Effector memory CD8-positive, alpha-beta T cell (primary cell): ENCODE results near the gene HS3ST4.

ENCODE experiments used
- ATAC-seq: fragments of 150-1000 bp; cut with Tn5 transposase; replicated peaks from 2 replicates; pipeline ENCODE4 v1.10.0; 2021; ENCODE audit warnings: mild to moderate bottlenecking, moderate library complexity
- DNase-seq, 3 experiments: peaks; one replicate each; pipeline ENCODE4 v3.0.0; 2021
- H3K27ac Mint-ChIP-seq, 2 donors: one replicate each; pipeline ENCODE4 v1.8.0; 2022; ENCODE audit warnings: mild to moderate bottlenecking in 2 of 2, mixed read lengths in 2 of 2, moderate library complexity in 2 of 2
- H3K27me3 Mint-ChIP-seq, 2 donors: one replicate each; pipeline ENCODE4 v1.8.0; 2022; ENCODE audit warnings: mixed read lengths in 2 of 2
- H3K36me3 Mint-ChIP-seq: one replicate; pipeline ENCODE4 v1.8.0; 2022; ENCODE audit warnings: mild to moderate bottlenecking, moderate library complexity, mixed read lengths; ENCODE audit not compliant: insufficient read depth
- H3K4me1 Mint-ChIP-seq, 2 donors: one replicate each; pipeline ENCODE4 v1.8.0; 2022; ENCODE audit warnings: low read depth in 2 of 2, mixed read lengths in 2 of 2
- H3K4me3 Mint-ChIP-seq, 2 donors: one replicate each; pipeline ENCODE4 v1.8.0; 2022; ENCODE audit warnings: mild to moderate bottlenecking in 2 of 2, mixed read lengths in 2 of 2, moderate library complexity in 2 of 2
- H3K9me3 Mint-ChIP-seq, 2 donors: one replicate each; pipeline ENCODE4 v1.8.0; 2022; ENCODE audit warnings: mixed read lengths in 2 of 2

HS3ST4 gene

GRCh38 chr16:25812215-25812614, 120.5 kb downstream of the HS3ST4 start:
- peaks cover 55 to 68% of the 10 kb centered on the region in 2 donors for H3K27me3 Mint-ChIP-seq

GRCh38 chr16:25817295-25817694, 125.5 kb downstream of the HS3ST4 start:
- Mint-ChIP-seq H3K4me1 (no peaks in the 10 kb centered on the region), H3K9me3 (peaks cover 0 to 1% of the 10 kb centered on the region in 2 donors), H3K36me3 (no peaks in the 10 kb centered on the region), H3K27me3 (peaks cover 29 to 37% of the 10 kb centered on the region in 2 donors), H3K4me3 (no peak overlapping the region), H3K27ac (no peak overlapping the region)
- no peak for DNase-seq
- ATAC-seq = no peak

More at GRCh38 chr16:25812215-25812614, 120.5 kb downstream of the HS3ST4 start:
- peaks cover 0 to 1% of the 10 kb centered on the region in 2 donors for H3K9me3 Mint-ChIP-seq
- no peaks in the 10 kb centered on the region for H3K36me3 Mint-ChIP-seq
- H3K4me3 Mint-ChIP-seq = no peak overlapping the region
- DNase-seq (no peak), ATAC-seq (no peak)
- no peak overlapping the region for H3K27ac Mint-ChIP-seq
- H3K4me1 Mint-ChIP-seq = no peaks in the 10 kb centered on the region

GRCh38 chr16:25817876-25818275, 126.1 kb downstream of the HS3ST4 start:
- no peaks in the 10 kb centered on the region for H3K4me1 Mint-ChIP-seq
- ATAC-seq (no peak), DNase-seq (no peak)
- H3K36me3 Mint-ChIP-seq = no peaks in the 10 kb centered on the region
- H3K27me3 Mint-ChIP-seq = peaks cover 23 to 31% of the 10 kb centered on the region in 2 donors
- H3K27ac Mint-ChIP-seq = no peak overlapping the region
- peaks cover 0 to 1% of the 10 kb centered on the region in 2 donors for H3K9me3 Mint-ChIP-seq
- no peak overlapping the region for H3K4me3 Mint-ChIP-seq

- Mint-ChIP-seq H3K4me3 (no peak overlapping the region), H3K4me1 (no peaks in the 10 kb centered on the region), H3K27ac (no peak overlapping the region), H3K36me3 (no peaks in the 10 kb centered on the region), H3K9me3 (no peaks in the 10 kb centered on the region), H3K27me3 (peaks cover 10 to 12% of the 10 kb centered on the region in 2 donors)
- DNase-seq = no peak
- no peak for ATAC-seq
These were observed 132.1 kb downstream of the HS3ST4 start for GRCh38 chr16:25823891-25824290.

- Mint-ChIP-seq H3K27ac (no peak overlapping the region), H3K4me3 (no peak overlapping the region), H3K36me3 (no peaks in the 10 kb centered on the region), H3K4me1 (no peaks in the 10 kb centered on the region), H3K27me3 (peaks cover 24 to 27% of the 10 kb centered on the region in 2 donors), H3K9me3 (no peaks in the 10 kb centered on the region)
- ATAC-seq (no peak), DNase-seq (no peak)
These were observed 135.9 kb downstream of the HS3ST4 start for GRCh38 chr16:25827709-25828108.

GRCh38 chr16:25828510-25828909, 136.8 kb downstream of the HS3ST4 start:
- Mint-ChIP-seq H3K36me3 (no peaks in the 10 kb centered on the region), H3K27me3 (peaks cover 24 to 27% of the 10 kb centered on the region in 2 donors), H3K9me3 (no peaks in the 10 kb centered on the region), H3K4me3 (no peak overlapping the region), H3K27ac (no peak overlapping the region), H3K4me1 (no peaks in the 10 kb centered on the region)
- no peak for ATAC-seq
- DNase-seq = no peak

GRCh38 chr16:25832291-25832690, 140.5 kb downstream of the HS3ST4 start:
- ATAC-seq (no peak), DNase-seq (no peak)
- no peaks in the 10 kb centered on the region for H3K4me1 Mint-ChIP-seq
- no peak overlapping the region for H3K4me3 Mint-ChIP-seq
- H3K27ac Mint-ChIP-seq = no peak overlapping the region
- H3K27me3 Mint-ChIP-seq = peaks cover 26 to 33% of the 10 kb centered on the region in 2 donors
- no peaks in the 10 kb centered on the region for H3K36me3 Mint-ChIP-seq
- no peaks in the 10 kb centered on the region for H3K9me3 Mint-ChIP-seq

GRCh38 chr16:25834101-25834500, 142.3 kb downstream of the HS3ST4 start:
- DNase-seq (no peak), ATAC-seq (no peak)
- no peak overlapping the region for H3K4me3 Mint-ChIP-seq
- no peaks in the 10 kb centered on the region for H3K9me3 Mint-ChIP-seq
- H3K36me3 Mint-ChIP-seq = no peaks in the 10 kb centered on the region
- peaks cover 26 to 45% of the 10 kb centered on the region in 2 donors for H3K27me3 Mint-ChIP-seq
- no peaks in the 10 kb centered on the region for H3K4me1 Mint-ChIP-seq
- H3K27ac Mint-ChIP-seq = no peak overlapping the region

GRCh38 chr16:25835126-25835525, 143.4 kb downstream of the HS3ST4 start:
- Mint-ChIP-seq H3K4me3 (no peak overlapping the region), H3K4me1 (no peaks in the 10 kb centered on the region), H3K9me3 (no peaks in the 10 kb centered on the region), H3K27ac (no peak overlapping the region), H3K27me3 (peaks cover 30 to 42% of the 10 kb centered on the region in 2 donors), H3K36me3 (no peaks in the 10 kb centered on the region)
- no peak for DNase-seq
- ATAC-seq = no peak

- no peak overlapping the region for H3K4me3 Mint-ChIP-seq
- no peaks in the 10 kb centered on the region for H3K4me1 Mint-ChIP-seq
- no peaks in the 10 kb centered on the region for H3K9me3 Mint-ChIP-seq
- peaks cover 24 to 40% of the 10 kb centered on the region in 2 donors for H3K27me3 Mint-ChIP-seq
- no peak overlapping the region for H3K27ac Mint-ChIP-seq
- H3K36me3 Mint-ChIP-seq = no peaks in the 10 kb centered on the region
- DNase-seq (peak; percentile 2 to 16 (median 7)), ATAC-seq (peak; percentile 19)
These were observed 147.0 kb downstream of the HS3ST4 start for GRCh38 chr16:25838724-25839186.

GRCh38 chr16:25841761-25842160, 150.0 kb downstream of the HS3ST4 start:
- no peak overlapping the region for H3K27ac Mint-ChIP-seq
- H3K9me3 Mint-ChIP-seq = no peaks in the 10 kb centered on the region
- no peaks in the 10 kb centered on the region for H3K4me1 Mint-ChIP-seq
- no peak overlapping the region for H3K4me3 Mint-ChIP-seq
- ATAC-seq (no peak), DNase-seq (no peak)
- H3K36me3 Mint-ChIP-seq = no peaks in the 10 kb centered on the region
- peaks cover 26 to 32% of the 10 kb centered on the region in 2 donors for H3K27me3 Mint-ChIP-seq

- ATAC-seq = no peak
- H3K4me3 Mint-ChIP-seq = no peak overlapping the region
- no peak overlapping the region for H3K27ac Mint-ChIP-seq
- no peak for DNase-seq
- H3K36me3 Mint-ChIP-seq = no peaks in the 10 kb centered on the region
- peaks cover 27 to 29% of the 10 kb centered on the region in 2 donors for H3K27me3 Mint-ChIP-seq
- H3K4me1 Mint-ChIP-seq = no peaks in the 10 kb centered on the region
- H3K9me3 Mint-ChIP-seq = no peaks in the 10 kb centered on the region
These were observed 154.1 kb downstream of the HS3ST4 start for GRCh38 chr16:25845901-25846300.

- Mint-ChIP-seq H3K4me1 (no peaks in the 10 kb centered on the region), H3K4me3 (no peak overlapping the region), H3K9me3 (no peaks in the 10 kb centered on the region), H3K27ac (no peak overlapping the region), H3K36me3 (no peaks in the 10 kb centered on the region), H3K27me3 (peaks cover 37 to 52% of the 10 kb centered on the region in 2 donors)
- DNase-seq (no peak), ATAC-seq (no peak)
These were observed 162.4 kb downstream of the HS3ST4 start for GRCh38 chr16:25854141-25854540.

GRCh38 chr16:25855063-25855462, 163.3 kb downstream of the HS3ST4 start:
- no peaks in the 10 kb centered on the region for H3K9me3 Mint-ChIP-seq
- H3K4me1 Mint-ChIP-seq = no peaks in the 10 kb centered on the region
- no peak for ATAC-seq
- H3K27ac Mint-ChIP-seq = no peak overlapping the region
- DNase-seq = no peak
- no peaks in the 10 kb centered on the region for H3K36me3 Mint-ChIP-seq
- H3K4me3 Mint-ChIP-seq = no peak overlapping the region
- H3K27me3 Mint-ChIP-seq = peaks cover 37 to 53% of the 10 kb centered on the region in 2 donors

GRCh38 chr16:25855818-25856217, 164.1 kb downstream of the HS3ST4 start:
- H3K4me1 Mint-ChIP-seq = no peaks in the 10 kb centered on the region
- peaks cover 43 to 53% of the 10 kb centered on the region in 2 donors for H3K27me3 Mint-ChIP-seq
- H3K4me3 Mint-ChIP-seq = no peak overlapping the region
- H3K27ac Mint-ChIP-seq = no peak overlapping the region
- H3K36me3 Mint-ChIP-seq = no peaks in the 10 kb centered on the region
- DNase-seq (no peak), ATAC-seq (no peak)
- H3K9me3 Mint-ChIP-seq = no peaks in the 10 kb centered on the region
